Measurements from ENCODE around the gene PARS2.

Gene PARS2

DNA sequence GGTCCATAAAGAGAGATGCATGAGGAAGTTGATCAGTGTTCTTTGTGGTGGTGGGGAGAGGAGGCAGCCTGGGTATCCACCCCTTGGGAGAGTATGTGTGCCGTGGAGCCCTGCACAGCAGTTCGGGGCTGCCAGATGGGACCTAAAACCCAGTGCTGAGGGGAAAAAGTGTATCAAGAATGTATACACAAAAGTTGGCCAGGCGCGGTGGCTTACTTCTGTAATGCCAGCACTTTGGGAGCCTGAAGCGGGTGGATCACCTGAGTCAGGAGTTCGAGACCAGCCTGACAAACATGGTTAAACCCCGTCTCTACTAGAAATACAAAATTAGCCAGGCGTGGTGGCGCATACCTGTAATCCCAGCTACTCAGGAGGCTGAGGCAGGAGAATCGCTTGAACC lies 52.8 kb downstream of the PARS2 start:
- H3K4me3 ChIP-seq, result no peak overlapping the region
- no peak for DNase-seq (ENCODE audit: low spot score)
- no peak overlapping the region for H3K27ac ChIP-seq
- no peak for TF ChIP-seq CTCF (IDR thresholded peaks at IDR 0.05)

DNA sequence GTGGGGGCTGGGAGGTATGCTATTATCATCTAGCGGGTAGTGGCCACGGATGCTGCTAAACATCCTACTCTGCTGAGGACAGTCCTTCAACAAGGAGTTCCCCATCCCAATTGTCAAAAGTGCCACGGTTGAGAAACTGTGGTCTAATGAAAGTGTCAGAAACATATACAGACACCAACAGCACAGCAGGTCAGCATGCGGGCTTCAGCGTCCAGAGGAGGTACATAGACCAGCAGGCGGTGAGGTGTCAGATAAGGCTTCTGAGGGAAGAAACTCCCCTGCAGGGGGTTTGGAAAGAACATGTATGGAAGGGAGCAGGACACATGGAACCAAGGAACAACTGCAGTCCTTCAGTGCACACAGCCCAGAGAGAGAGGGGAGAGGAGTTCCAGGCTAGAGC lies 53.5 kb downstream of the PARS2 start:
- Histone ChIP-seq H3K27ac (no peak overlapping the region), H3K4me3 (no peak overlapping the region)
- TF ChIP-seq CTCF (IDR thresholded peaks at IDR 0.05), result no peak
- no peak for DNase-seq (ENCODE audit: low spot score)

DNA sequence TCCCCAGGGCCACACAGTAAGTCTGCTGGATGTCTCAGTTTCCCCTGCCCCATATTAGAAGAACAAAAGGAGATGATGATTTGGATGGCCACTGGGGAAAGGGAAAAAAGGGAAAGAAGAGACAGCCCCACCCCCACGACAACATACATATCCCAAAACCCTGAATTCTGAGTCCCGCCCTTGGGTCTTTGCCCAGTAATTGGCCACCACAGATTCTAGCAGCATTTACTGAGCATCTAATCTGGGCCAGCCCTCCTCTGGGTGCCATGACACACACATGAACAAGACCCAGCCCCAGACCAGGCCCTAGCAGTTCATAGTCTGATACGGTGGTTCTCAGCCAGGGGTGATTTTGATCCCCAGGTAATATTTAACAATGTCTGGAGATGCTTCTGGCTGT lies 53.9 kb downstream of the PARS2 start:
- no peak overlapping the region for H3K27ac ChIP-seq
- no peak overlapping the region for H3K4me3 ChIP-seq
- no peak for TF ChIP-seq CTCF (IDR thresholded peaks at IDR 0.05)
- DNase-seq (ENCODE audit: low spot score), result no peak

DNA sequence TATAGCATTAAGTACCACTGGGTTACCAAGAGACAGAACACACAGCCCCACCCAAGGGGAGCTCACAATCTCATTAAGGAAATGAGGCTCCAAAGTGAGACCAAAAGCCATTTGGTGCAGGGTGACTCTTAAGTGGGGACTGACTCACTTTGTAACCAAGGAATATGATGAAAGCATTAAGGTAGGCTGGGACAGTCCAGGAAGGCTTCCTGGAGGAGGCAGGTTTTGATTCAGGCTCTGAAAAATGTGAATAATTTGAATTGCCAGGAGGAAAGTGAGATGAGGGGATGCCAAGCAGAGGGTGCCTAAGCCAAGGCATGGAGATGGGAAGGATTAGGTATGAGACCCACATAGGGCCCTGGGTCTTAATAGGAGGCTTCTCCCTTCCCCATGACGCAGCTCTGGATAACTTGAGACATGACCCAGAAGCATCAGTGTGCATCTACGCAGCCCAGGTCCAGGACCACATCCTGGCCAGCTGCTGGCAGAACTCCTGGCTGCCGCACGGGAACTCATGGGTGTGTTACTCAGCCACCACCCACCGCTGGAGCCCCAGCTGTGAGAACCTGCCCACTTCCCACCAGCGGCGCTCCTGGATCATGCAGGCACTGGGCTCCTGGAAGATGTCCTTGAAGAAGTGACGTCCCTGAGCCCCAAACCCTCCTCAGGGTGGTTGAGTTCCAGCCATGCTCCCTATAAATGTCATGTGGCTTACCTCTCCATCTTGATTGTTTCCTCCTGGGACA lies 54.6 kb downstream of the PARS2 start:
- DNase-seq (ENCODE audit: low spot score), result no peak
- Histone ChIP-seq H3K4me3 (no peak overlapping the region), H3K27ac (no peak overlapping the region)
- no peak for TF ChIP-seq CTCF (IDR thresholded peaks at IDR 0.05)

- TF ChIP-seq CTCF (IDR thresholded peaks at IDR 0.05), result no peak
- DNase-seq (ENCODE audit: low spot score), result no peak
- no peak overlapping the region for H3K4me3 ChIP-seq
- H3K27ac ChIP-seq, result no peak overlapping the region
Observed at GRCh38 chr1:54708385-54708784, 55.9 kb downstream of the PARS2 start.
